SJSA1 (cell line): ENCODE measurements around the gene DZIP1. TPM values are rescaled to one million over a fixed set of nuclear protein-coding genes. Genes with fewer than 3 reads are reported as not detected.
"Not testable (repeated sequence)": the region's sequence is repeated elsewhere in the genome, so short reads cannot be mapped to it uniquely, and the experiment has no call there.

Source experiments
- DNase-seq, 2 experiments: peaks; one replicate each; pipeline ENCODE4 v3.0.0-alpha.2; 2015 to 2020; ENCODE audit warnings: low spot score in 2 of 2, low read depth in 1 of 2
- H3K27ac ChIP-seq: fragments of 250-450 bp; sonication (Bioruptor Pico); 2 replicates; pipeline ENCODE4 v1.5.1; 2020; ENCODE audit warnings: mild to moderate bottlenecking, moderate library complexity
- H3K27me3 ChIP-seq: fragments of 250-450 bp; sonication (Bioruptor Pico); replicated peaks from 2 replicates; pipeline ENCODE4 v1.5.1; 2020; ENCODE audit warnings: mild to moderate bottlenecking, moderate library complexity
- H3K36me3 ChIP-seq: fragments of 250-450 bp; sonication (Bioruptor Pico); 2 replicates; pipeline ENCODE4 v1.5.1; 2020; ENCODE audit warnings: mild to moderate bottlenecking
- H3K4me1 ChIP-seq: fragments of 250-450 bp; sonication (Bioruptor Pico); replicated peaks from 2 replicates; pipeline ENCODE4 v1.6.1; 2021; ENCODE audit warnings: mild to moderate bottlenecking
- H3K4me3 ChIP-seq: fragments of 250-450 bp; sonication (Bioruptor Pico); 2 replicates; pipeline ENCODE4 v1.5.1; 2020; ENCODE audit warnings: mild to moderate bottlenecking
- H3K9me3 ChIP-seq: fragments of 250-450 bp; sonication (Bioruptor Pico); replicated peaks from 2 replicates; pipeline ENCODE4 v1.5.1; 2020; ENCODE audit warnings: mild to moderate bottlenecking
- total RNA-seq: library from RNA; depleted of rRNA; stranded (reverse); fragments of >200 nt; shearing (Covaris generic); gene quantifications from 2 replicates; pipeline ENCODE4 v1.2.3, GENCODE V29; 2014

Gene DZIP1
- total RNA-seq, 1 experiment from 2014 or later = 24.7 TPM

- DNase-seq = no peak
Observed at GRCh38 chr13:95604556-95604915, 40.0 kb downstream of the DZIP1 start.

GRCh38 chr13:95603887-95604555, 40.5 kb downstream of the DZIP1 start:
- Histone ChIP-seq H3K27ac (no peak overlapping the region), H3K27me3 (no peaks in the 10 kb centered on the region), H3K36me3 (peaks cover 31% of the 10 kb centered on the region), H3K9me3 (no peaks in the 10 kb centered on the region), H3K4me3 (no peak overlapping the region), H3K4me1 (no peaks in the 10 kb centered on the region)
- DNase-seq = no peak

More at GRCh38 chr13:95604556-95604915, 40.0 kb downstream of the DZIP1 start:
- peaks cover 35% of the 10 kb centered on the region for H3K36me3 ChIP-seq
- no peaks in the 10 kb centered on the region for H3K9me3 ChIP-seq
- no peak overlapping the region for H3K4me3 ChIP-seq
- H3K27me3 ChIP-seq = no peaks in the 10 kb centered on the region
- no peak overlapping the region for H3K27ac ChIP-seq
- no peaks in the 10 kb centered on the region for H3K4me1 ChIP-seq

GRCh38 chr13:95601906-95602305, 42.6 kb downstream of the DZIP1 start:
- DNase-seq = no peak
- peaks cover 24% of the 10 kb centered on the region for H3K36me3 ChIP-seq
- H3K27me3 ChIP-seq = no peaks in the 10 kb centered on the region
- H3K27ac ChIP-seq = no peak overlapping the region
- H3K4me3 ChIP-seq = no peak overlapping the region
- H3K9me3 ChIP-seq = no peaks in the 10 kb centered on the region
- H3K4me1 ChIP-seq = no peaks in the 10 kb centered on the region

GRCh38 chr13:95601216-95601615, 43.3 kb downstream of the DZIP1 start:
- Histone ChIP-seq H3K4me3 (no peak overlapping the region), H3K27ac (no peak overlapping the region), H3K4me1 (no peaks in the 10 kb centered on the region), H3K9me3 (no peaks in the 10 kb centered on the region), H3K36me3 (peaks cover 20% of the 10 kb centered on the region), H3K27me3 (no peaks in the 10 kb centered on the region)
- DNase-seq = no peak

- Histone ChIP-seq H3K27ac (no peak overlapping the region), H3K9me3 (no peaks in the 10 kb centered on the region), H3K36me3 (no peaks in the 10 kb centered on the region; the same call in 1 of the 2 replicates), H3K4me1 (no peaks in the 10 kb centered on the region), H3K4me3 (no peak overlapping the region), H3K27me3 (no peaks in the 10 kb centered on the region)
- no peak for DNase-seq
Observed at GRCh38 chr13:95596701-95597100, 47.8 kb downstream of the DZIP1 start.

GRCh38 chr13:95593462-95593861, 51.0 kb downstream of the DZIP1 start:
- Histone ChIP-seq H3K27ac (no peak overlapping the region), H3K36me3 (peaks cover 17% of the 10 kb centered on the region), H3K27me3 (no peaks in the 10 kb centered on the region), H3K4me3 (no peak overlapping the region), H3K9me3 (no peaks in the 10 kb centered on the region), H3K4me1 (no peaks in the 10 kb centered on the region)
- DNase-seq = no peak

- H3K9me3 ChIP-seq = no peaks in the 10 kb centered on the region
- no peak for DNase-seq
- no peak overlapping the region for H3K27ac ChIP-seq
- H3K4me3 ChIP-seq = no peak overlapping the region
- H3K4me1 ChIP-seq = no peaks in the 10 kb centered on the region
- no peaks in the 10 kb centered on the region for H3K27me3 ChIP-seq
- H3K36me3 ChIP-seq = peaks cover 43% of the 10 kb centered on the region
Observed at GRCh38 chr13:95588721-95589120, 55.8 kb downstream of the DZIP1 start.

- Histone ChIP-seq H3K27ac (no peak overlapping the region), H3K27me3 (no peaks in the 10 kb centered on the region), H3K9me3 (no peaks in the 10 kb centered on the region), H3K4me3 (no peak overlapping the region), H3K36me3 (peaks cover 46% of the 10 kb centered on the region), H3K4me1 (no peaks in the 10 kb centered on the region)
- no peak for DNase-seq
Observed at GRCh38 chr13:95588134-95588533, 56.4 kb downstream of the DZIP1 start.

- peaks cover 63% of the 10 kb centered on the region for H3K36me3 ChIP-seq
- H3K4me3 ChIP-seq = no peak overlapping the region
- H3K27ac ChIP-seq = no peak overlapping the region
- no peaks in the 10 kb centered on the region for H3K9me3 ChIP-seq
- no peaks in the 10 kb centered on the region for H3K27me3 ChIP-seq
- no peak for DNase-seq
- no peaks in the 10 kb centered on the region for H3K4me1 ChIP-seq
Observed at GRCh38 chr13:95585867-95586266, 58.6 kb downstream of the DZIP1 start.

- Histone ChIP-seq H3K9me3 (no peaks in the 10 kb centered on the region), H3K27me3 (no peaks in the 10 kb centered on the region), H3K27ac (no peak overlapping the region), H3K36me3 (peaks cover 39% of the 10 kb centered on the region), H3K4me3 (no peak overlapping the region), H3K4me1 (no peaks in the 10 kb centered on the region)
- DNase-seq = no peak
Observed at GRCh38 chr13:95579303-95579702, 65.2 kb downstream of the DZIP1 start.

- no peaks in the 10 kb centered on the region for H3K4me1 ChIP-seq
- H3K27me3 ChIP-seq = peaks cover 3% of the 10 kb centered on the region; the same call in 1 of the 2 replicates
- H3K36me3 ChIP-seq = 0 out of 2 replicates have a peak, but pooled peaks cover 3% of the 10 kb centered on the region
- DNase-seq = no peak
- H3K4me3 ChIP-seq = no peak overlapping the region
- no peak overlapping the region for H3K27ac ChIP-seq
- H3K9me3 ChIP-seq = no peaks in the 10 kb centered on the region
Observed at GRCh38 chr13:95573221-95573620, 71.3 kb downstream of the DZIP1 start.

GRCh38 chr13:95571941-95572340, 72.6 kb downstream of the DZIP1 start:
- H3K27ac ChIP-seq = no peak overlapping the region
- H3K4me3 ChIP-seq = no peak overlapping the region
- H3K9me3 ChIP-seq = no peaks in the 10 kb centered on the region
- no peaks in the 10 kb centered on the region for H3K36me3 ChIP-seq
- no peak for DNase-seq
- no peaks in the 10 kb centered on the region for H3K4me1 ChIP-seq
- H3K27me3 ChIP-seq = peaks cover 3% of the 10 kb centered on the region; the same call in 1 of the 2 replicates

- Histone ChIP-seq H3K4me1 (no peaks in the 10 kb centered on the region), H3K36me3 (no peaks in the 10 kb centered on the region), H3K9me3 (no peaks in the 10 kb centered on the region), H3K4me3 (no peak overlapping the region), H3K27me3 (peaks cover 3% of the 10 kb centered on the region; the same call in 1 of the 2 replicates), H3K27ac (no peak overlapping the region)
- DNase-seq = no peak
Observed at GRCh38 chr13:95570016-95570415, 74.5 kb downstream of the DZIP1 start.

- Histone ChIP-seq H3K27ac (no peak overlapping the region), H3K27me3 (peaks cover 3% of the 10 kb centered on the region; the same call in 1 of the 2 replicates), H3K4me3 (no peak overlapping the region), H3K9me3 (no peaks in the 10 kb centered on the region), H3K36me3 (no peaks in the 10 kb centered on the region), H3K4me1 (peaks cover 4% of the 10 kb centered on the region; the same call in 1 of the 2 replicates)
- no peak for DNase-seq
Observed at GRCh38 chr13:95568131-95568530, 76.4 kb downstream of the DZIP1 start.

GRCh38 chr13:95565758-95566157, 78.7 kb downstream of the DZIP1 start:
- H3K36me3 ChIP-seq, H3K4me1 ChIP-seq, H3K4me3 ChIP-seq, H3K27me3 ChIP-seq, DNase-seq, H3K27ac ChIP-seq, H3K9me3 ChIP-seq: not testable (repeated sequence)
